Measurements from ENCODE around the gene AK8. TPM values are rescaled to one million over a fixed set of nuclear protein-coding genes. Genes with fewer than 3 reads are reported as not detected.

The AK8 gene
- total RNA-seq, 6 experiments from 2014 or later, result 0.07 to 0.24 (median 0.12) TPM; not detected in 1

GRCh38 chr9:132728497-132728896 is 149.6 kb downstream of the AK8 start:
- Mint-ChIP-seq H3K36me3 (ENCODE audit: low read depth) (no peaks in the 10 kb centered on the region), H3K4me3 (no peak overlapping the region), H3K4me1 (ENCODE audit: low read depth) (peaks cover 15% of the 10 kb centered on the region), H3K27me3 (ENCODE audit: insufficient read depth) (peaks cover 39% of the 10 kb centered on the region), H3K9me3 (no peaks in the 10 kb centered on the region), H3K27ac (no peak overlapping the region)
- DNase-seq, result no peak
- TF ChIP-seq CTCF (IDR thresholded peaks at IDR 0.05), result no peak

- Mint-ChIP-seq H3K36me3 (ENCODE audit: low read depth) (no peaks in the 10 kb centered on the region), H3K27me3 (ENCODE audit: insufficient read depth) (peaks cover 39% of the 10 kb centered on the region), H3K27ac (no peak overlapping the region), H3K4me3 (no peak overlapping the region), H3K4me1 (ENCODE audit: low read depth) (peaks cover 10% of the 10 kb centered on the region), H3K9me3 (no peaks in the 10 kb centered on the region)
- TF ChIP-seq CTCF (IDR thresholded peaks at IDR 0.05), result no peak
- no peak for DNase-seq
These were observed 150.0 kb downstream of the AK8 start for GRCh38 chr9:132728071-132728470.

GRCh38 chr9:132726576-132727130 is 151.4 kb downstream of the AK8 start:
- Mint-ChIP-seq H3K4me1 (ENCODE audit: low read depth) (no peaks in the 10 kb centered on the region), H3K27me3 (ENCODE audit: insufficient read depth) (peaks cover 32% of the 10 kb centered on the region), H3K9me3 (no peaks in the 10 kb centered on the region), H3K27ac (no peak overlapping the region), H3K4me3 (no peak overlapping the region), H3K36me3 (ENCODE audit: low read depth) (no peaks in the 10 kb centered on the region)
- TF ChIP-seq CTCF (IDR thresholded peaks at IDR 0.05), result no peak
- no peak for DNase-seq

GRCh38 chr9:132725306-132725705 is 152.8 kb downstream of the AK8 start:
- DNase-seq, result no peak
- Mint-ChIP-seq H3K4me1 (ENCODE audit: low read depth) (no peaks in the 10 kb centered on the region), H3K4me3 (no peak overlapping the region), H3K36me3 (ENCODE audit: low read depth) (no peaks in the 10 kb centered on the region), H3K27ac (no peak overlapping the region), H3K27me3 (ENCODE audit: insufficient read depth) (peaks cover 29% of the 10 kb centered on the region), H3K9me3 (no peaks in the 10 kb centered on the region)
- TF ChIP-seq CTCF (IDR thresholded peaks at IDR 0.05), result no peak

- no peak for TF ChIP-seq CTCF (IDR thresholded peaks at IDR 0.05)
- no peaks in the 10 kb centered on the region for H3K9me3 Mint-ChIP-seq
- no peaks in the 10 kb centered on the region for H3K4me1 Mint-ChIP-seq (ENCODE audit: low read depth)
- DNase-seq, result no peak
- no peak overlapping the region for H3K4me3 Mint-ChIP-seq
- H3K27ac Mint-ChIP-seq, result no peak overlapping the region
- no peaks in the 10 kb centered on the region for H3K36me3 Mint-ChIP-seq (ENCODE audit: low read depth)
- peaks cover 23% of the 10 kb centered on the region for H3K27me3 Mint-ChIP-seq (ENCODE audit: insufficient read depth)
These were observed 154.3 kb downstream of the AK8 start for GRCh38 chr9:132723809-132724208.
